ENCODE data around the gene CACNA1A.
"Not testable (repeated sequence)": the region's sequence is repeated elsewhere in the genome, so short reads cannot be mapped to it uniquely, and the experiment has no call there.

The CACNA1A gene

GRCh38 chr19:13215572-13216380, 290.5 kb downstream of the CACNA1A start:
- FAIRE-seq, result no peak

- no peak for FAIRE-seq
These were observed 292.1 kb downstream of the CACNA1A start for GRCh38 chr19:13214036-13214730.

GRCh38 chr19:13212759-13213330, 293.4 kb downstream of the CACNA1A start:
- FAIRE-seq, result no peak

DNA sequence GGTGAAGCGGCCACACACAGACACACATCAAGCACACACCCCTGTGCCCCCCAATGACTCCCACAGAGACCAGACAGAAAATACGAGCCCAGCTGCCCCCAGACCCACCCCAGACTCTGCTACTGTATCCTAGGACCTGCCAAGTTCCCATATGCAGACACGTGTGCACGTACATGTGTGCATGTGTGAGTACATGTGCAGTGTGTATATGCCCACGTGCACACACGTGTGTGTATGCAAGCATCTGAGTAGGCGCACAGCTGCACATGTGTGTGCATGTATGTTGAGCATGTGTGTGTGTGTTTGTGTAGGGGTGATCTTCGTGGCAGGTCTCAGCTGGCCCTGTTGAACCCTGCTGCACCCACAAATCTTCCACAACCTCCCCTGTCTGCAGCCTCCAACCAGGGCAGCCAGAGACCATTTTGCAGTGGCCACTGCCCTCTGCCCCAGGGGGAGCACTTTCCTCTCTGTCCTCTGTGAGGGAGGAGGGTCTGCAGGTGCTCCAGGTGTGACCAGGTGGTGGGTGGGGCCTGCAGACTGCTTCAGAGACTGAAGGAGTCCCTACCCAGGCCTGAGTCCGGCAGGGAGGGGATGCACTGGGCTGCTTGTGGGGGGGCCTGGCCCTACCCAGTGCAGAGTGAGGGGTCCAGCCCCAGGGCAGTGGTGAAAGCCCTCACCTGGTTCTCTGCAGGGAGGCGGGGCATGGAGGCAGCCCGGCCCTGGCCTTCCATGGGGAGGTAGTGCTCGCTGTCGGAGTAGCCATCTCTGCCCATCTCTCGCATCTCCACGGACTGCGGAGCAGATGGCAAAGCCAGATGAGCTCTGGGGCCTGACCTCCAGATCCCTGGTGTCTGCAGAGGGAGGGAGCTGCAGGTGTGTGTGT, 294.6 kb downstream of the CACNA1A start:
- FAIRE-seq, result no peak

- no peak for FAIRE-seq
These were observed 295.3 kb downstream of the CACNA1A start for GRCh38 chr19:13210941-13211340.

DNA sequence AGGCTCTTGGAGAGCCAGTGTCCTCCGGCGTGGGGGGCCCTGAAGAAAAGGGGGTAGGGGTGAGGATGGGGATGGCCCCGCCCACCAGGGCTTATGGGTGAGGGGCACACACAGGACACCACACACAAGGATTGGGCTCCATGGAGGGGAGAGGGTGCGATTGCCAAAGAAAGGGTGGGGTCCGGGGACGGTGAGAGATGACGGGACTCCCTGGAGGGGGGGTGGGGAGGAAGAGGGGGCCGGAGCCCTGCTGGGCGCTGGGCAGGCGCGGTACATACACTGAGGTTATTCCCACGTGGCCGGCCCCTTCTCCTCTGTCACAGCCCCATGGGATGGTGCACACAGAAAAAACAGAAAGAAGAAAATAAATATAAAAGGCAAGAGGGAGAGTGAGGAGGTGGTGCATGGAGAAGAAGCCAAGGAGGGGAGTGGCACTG, 295.9 kb downstream of the CACNA1A start:
- FAIRE-seq, result no peak

DNA sequence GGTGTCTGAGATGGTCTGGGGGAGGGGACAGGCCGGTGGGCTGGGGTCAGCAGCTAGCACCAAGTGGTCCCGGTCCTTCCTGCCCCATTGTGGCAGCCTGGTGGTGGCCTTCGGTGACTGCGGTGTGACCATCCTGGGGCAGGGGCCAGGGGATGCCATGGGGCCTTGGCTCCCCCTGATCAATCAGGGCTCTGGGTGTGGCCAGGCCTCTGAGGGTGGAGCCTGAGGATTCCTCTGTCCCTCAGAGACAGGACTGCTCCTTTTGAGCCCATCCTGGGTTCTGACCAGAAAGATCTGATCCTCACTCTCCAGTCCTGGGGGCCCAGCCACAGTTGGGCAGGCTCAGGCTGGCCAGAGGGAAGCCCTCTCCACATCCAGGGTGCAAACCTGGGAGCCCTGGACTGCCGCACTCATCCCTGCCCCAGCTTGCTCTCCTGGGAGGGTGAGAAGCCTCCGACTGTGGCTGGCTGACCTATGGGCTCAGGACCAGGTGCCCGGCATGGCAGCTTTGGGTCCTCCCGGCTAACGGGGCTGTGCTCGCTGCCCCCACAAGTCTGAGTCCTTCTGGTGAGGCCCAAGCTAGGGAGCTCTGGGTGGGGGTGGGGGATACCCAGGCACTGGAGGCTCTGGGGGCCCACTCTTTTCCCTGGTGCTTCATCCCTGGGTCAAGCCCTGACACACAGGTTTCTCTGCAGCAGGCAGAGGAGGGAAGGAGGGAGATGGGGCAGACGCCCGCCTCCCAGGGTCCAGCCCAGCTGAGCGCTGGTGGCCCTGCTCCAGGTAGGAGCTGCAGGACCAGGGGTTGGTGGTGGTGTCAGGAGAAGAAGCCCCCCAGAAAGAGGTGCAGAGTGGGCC, 296.6 kb downstream of the CACNA1A start:
- FAIRE-seq, result no peak

DNA sequence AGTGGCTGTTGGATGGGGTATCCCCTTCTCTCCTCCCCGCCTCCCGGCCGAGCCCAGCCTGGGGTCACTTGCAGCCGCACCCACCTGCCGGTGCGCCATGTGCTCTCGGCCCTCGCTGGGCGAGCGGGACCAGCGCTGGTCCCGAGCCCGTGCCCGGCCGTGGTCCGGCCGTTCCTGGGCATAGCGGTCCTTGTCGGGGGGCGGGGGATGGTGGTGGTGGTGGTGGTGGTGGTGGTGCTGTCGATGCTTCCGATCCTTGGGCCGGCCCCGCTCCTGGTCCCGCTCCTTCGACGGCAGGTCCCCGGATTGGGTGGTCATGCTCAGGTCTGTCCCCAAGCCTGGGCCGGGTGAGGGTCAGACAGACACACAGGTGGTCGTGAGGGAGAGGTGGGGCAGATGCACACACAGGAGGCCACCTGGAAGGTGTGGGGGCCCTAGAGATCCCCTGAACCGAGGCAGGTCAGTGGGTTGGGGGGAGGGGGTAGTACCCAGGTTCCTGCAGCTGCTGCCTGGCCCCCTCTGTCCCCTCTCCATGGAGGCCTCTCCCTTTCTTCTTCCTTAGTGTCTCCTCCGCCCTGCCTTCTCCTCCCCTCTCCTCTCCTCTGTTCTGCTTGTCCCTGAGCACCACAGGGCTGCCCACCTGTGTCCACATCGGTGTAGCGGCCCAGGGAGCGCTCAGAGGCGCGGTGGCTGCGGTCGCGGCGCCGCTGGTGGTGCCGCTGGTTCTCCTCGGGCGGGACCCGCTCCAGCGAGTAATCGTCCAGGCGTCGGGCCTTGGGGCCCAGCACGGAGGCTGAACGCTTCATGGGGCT, 297.4 kb downstream of the CACNA1A start:
- FAIRE-seq, result no peak

- no peak for FAIRE-seq
These were observed 298.2 kb downstream of the CACNA1A start for GRCh38 chr19:13207846-13208671.

DNA sequence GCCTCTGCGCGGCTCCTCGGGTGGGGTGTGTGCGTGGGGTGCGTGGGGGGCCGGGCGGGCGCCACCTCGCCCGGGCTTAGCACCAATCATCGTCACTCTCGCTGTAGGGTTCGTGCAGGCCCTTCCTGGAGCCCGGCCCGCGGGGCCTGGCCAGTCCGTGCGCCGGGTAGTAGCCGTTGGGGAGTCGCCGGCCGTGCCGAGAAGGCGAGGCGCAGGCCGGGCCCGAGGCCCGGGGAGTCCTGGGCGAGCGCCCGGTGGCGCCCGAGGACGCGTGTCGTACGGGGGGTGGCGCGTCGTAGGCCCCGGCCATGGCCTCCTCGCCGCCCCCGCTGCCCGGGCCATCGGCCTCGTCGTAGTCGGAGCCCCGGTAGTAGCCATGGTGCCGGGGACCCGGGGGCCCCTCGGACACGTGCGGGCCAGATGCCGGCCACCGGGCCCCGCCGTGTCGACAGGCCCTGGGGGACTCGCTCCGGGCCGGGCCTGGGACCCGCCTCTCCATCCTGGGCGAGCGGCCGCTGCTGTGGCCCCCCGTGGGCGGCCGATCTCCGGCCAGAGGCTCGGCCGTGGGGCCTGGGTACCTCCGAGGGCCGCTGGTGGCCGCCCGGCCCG, 298.9 kb downstream of the CACNA1A start:
- FAIRE-seq, result no peak

- no peak for FAIRE-seq
These were observed 299.7 kb downstream of the CACNA1A start for GRCh38 chr19:13206587-13206986.

DNA sequence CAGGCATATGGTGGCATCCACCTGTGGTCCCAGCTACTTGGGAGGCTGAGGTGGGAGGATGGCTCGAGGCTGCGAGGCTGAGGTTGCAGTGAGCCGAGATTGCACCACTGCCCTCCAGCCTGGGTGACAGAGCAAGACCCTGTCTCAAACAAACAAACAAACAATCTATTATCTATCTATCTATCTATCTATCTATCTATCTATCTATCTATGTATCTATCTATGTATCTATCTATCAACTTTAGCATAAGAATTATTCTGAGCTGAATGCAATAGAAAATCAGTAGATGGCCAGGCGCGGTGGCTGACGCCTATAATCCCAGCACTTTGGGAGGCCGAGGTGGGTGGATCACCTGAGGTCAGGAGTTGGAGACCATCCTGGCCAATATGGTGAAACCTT, 304.2 kb downstream of the CACNA1A start:
- FAIRE-seq, result not testable (repeated sequence)

- no peak for FAIRE-seq
These were observed 307.6 kb downstream of the CACNA1A start for GRCh38 chr19:13198634-13199033.

- no peak for FAIRE-seq
These were observed 310.6 kb downstream of the CACNA1A start for GRCh38 chr19:13195678-13196077.

GRCh38 chr19:13190781-13191540, 315.3 kb downstream of the CACNA1A start:
- FAIRE-seq, result no peak

DNA sequence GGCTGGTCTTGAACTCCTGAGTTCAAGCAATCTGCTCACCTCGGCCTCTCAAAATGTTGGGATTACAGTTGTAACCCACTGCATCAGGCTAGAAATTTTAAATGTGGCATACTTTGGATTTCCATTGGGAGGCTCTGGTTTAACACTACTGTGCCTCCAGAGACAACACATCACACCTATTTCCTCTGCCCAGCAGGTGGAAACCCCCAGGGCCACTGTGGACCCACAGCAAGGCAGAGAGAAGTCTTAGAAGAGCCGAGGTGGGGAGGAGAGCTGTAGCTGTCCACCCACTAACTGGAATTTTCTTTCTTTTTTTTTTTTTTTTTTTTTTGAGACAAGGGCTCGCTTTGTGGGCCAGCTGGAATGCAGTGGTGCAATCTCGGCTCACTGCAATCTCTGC, 316.7 kb downstream of the CACNA1A start:
- no peak for FAIRE-seq

- FAIRE-seq, result no peak
These were observed 318.9 kb downstream of the CACNA1A start for GRCh38 chr19:13187419-13187818.

- FAIRE-seq, result not testable (repeated sequence)
These were observed 319.6 kb downstream of the CACNA1A start for GRCh38 chr19:13186688-13187087.

All from colon (tissue), 2 donors.